ENCODE data around the gene ERBB4.

DNA sequence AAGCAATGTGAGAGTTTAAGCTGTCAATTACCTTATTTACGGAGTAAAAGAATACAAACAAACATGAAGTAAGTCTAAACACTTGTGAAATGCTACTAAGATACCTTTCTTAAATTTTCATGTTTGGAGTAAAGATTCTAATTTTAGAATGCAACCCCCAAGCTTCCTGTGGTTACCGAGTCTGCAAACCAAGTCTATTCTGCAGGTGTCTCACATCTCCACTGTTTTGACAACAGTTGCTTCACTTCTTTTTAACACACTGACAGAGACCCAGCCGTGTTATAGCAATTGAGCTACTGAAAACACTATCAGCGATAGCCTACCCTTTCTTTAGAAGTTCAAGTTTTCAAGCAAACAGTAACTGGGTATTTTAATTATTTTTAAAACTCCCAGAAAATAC lies 608.3 kb downstream of the ERBB4 start:
- no peak for TF ChIP-seq POLR2A (IDR thresholded peaks at IDR 0.05)
- TF ChIP-seq, protein P1, sequence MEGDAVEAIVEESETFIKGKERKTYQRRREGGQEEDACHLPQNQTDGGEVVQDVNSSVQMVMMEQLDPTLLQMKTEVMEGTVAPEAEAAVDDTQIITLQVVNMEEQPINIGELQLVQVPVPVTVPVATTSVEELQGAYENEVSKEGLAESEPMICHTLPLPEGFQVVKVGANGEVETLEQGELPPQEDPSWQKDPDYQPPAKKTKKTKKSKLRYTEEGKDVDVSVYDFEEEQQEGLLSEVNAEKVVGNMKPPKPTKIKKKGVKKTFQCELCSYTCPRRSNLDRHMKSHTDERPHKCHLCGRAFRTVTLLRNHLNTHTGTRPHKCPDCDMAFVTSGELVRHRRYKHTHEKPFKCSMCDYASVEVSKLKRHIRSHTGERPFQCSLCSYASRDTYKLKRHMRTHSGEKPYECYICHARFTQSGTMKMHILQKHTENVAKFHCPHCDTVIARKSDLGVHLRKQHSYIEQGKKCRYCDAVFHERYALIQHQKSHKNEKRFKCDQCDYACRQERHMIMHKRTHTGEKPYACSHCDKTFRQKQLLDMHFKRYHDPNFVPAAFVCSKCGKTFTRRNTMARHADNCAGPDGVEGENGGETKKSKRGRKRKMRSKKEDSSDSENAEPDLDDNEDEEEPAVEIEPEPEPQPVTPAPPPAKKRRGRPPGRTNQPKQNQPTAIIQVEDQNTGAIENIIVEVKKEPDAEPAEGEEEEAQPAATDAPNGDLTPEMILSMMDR (IDR thresholded peaks at IDR 0.05) = no peak

Data from lower leg skin (tissue), 3 donors.